Left kidney (tissue), 2 donors: ENCODE measurements around the gene LYPD3. TPM values are rescaled to one million over a fixed set of nuclear protein-coding genes. Genes with fewer than 3 reads are reported as not detected.
"Not testable (repeated sequence)": the region's sequence is repeated elsewhere in the genome, so short reads cannot be mapped to it uniquely, and the experiment has no call there.

Experiments used
- DNase-seq: peaks from one replicate; pipeline ENCODE4 v3.0.0-alpha.2; 2013
- polyA plus RNA-seq: library from polyadenylated mRNA; unstranded; fragments of 120-200 nt; gene quantifications from one replicate; pipeline ENCODE4 v1.2.1, GENCODE V29; 2013; ENCODE audit not compliant: insufficient read length

Gene LYPD3
- polyA plus RNA-seq, 1 donor = 1.1 TPM

- no peak for DNase-seq
Measured at GRCh38 chr19:43462383-43462782, 3.0 kb downstream of the LYPD3 start.

GRCh38 chr19:43461303-43461702 is 4.1 kb downstream of the LYPD3 start:
- DNase-seq = no peak

GRCh38 chr19:43460362-43461016 is 4.9 kb downstream of the LYPD3 start:
- DNase-seq = no peak

- DNase-seq = no peak
Measured at GRCh38 chr19:43457809-43458208, 7.6 kb downstream of the LYPD3 start.

- DNase-seq = no peak
Measured at GRCh38 chr19:43455321-43456113, 9.9 kb downstream of the LYPD3 start.

- no peak for DNase-seq
Measured at GRCh38 chr19:43454031-43454430, 11.4 kb downstream of the LYPD3 start.

- no peak for DNase-seq
Measured at GRCh38 chr19:43452582-43452981, 12.8 kb downstream of the LYPD3 start.

- no peak for DNase-seq
Measured at GRCh38 chr19:43450545-43450997, 14.8 kb downstream of the LYPD3 start.

- DNase-seq = no peak
Measured at GRCh38 chr19:43447655-43448054, 17.8 kb downstream of the LYPD3 start.

GRCh38 chr19:43446746-43447489 is 18.5 kb downstream of the LYPD3 start:
- DNase-seq = peak; percentile 76

- DNase-seq = no peak
Measured at GRCh38 chr19:43445426-43445825, 20.0 kb downstream of the LYPD3 start.

GRCh38 chr19:43444531-43445287 is 20.7 kb downstream of the LYPD3 start:
- DNase-seq = no peak

- not testable (repeated sequence) for DNase-seq
Measured at GRCh38 chr19:43444091-43444490, 21.3 kb downstream of the LYPD3 start.

GRCh38 chr19:43441716-43442115 is 23.7 kb downstream of the LYPD3 start:
- no peak for DNase-seq

- no peak for DNase-seq
Measured at GRCh38 chr19:43439709-43440063, 25.7 kb downstream of the LYPD3 start.

GRCh38 chr19:43439032-43439708 is 26.2 kb downstream of the LYPD3 start:
- no peak for DNase-seq

- DNase-seq = peak; percentile 61
Measured at GRCh38 chr19:43438291-43439031, 26.9 kb downstream of the LYPD3 start.

- DNase-seq = no peak
Measured at GRCh38 chr19:43437712-43438111, 27.7 kb downstream of the LYPD3 start.

GRCh38 chr19:43437284-43437683 is 28.1 kb downstream of the LYPD3 start:
- not testable (repeated sequence) for DNase-seq

GRCh38 chr19:43435775-43436174 is 29.6 kb downstream of the LYPD3 start:
- DNase-seq = no peak

GRCh38 chr19:43433689-43434088 is 31.7 kb downstream of the LYPD3 start:
- no peak for DNase-seq
